Small intestine (tissue), 7 donors: ENCODE data around the gene DNAJC30. TPM values are rescaled to one million over a fixed set of nuclear protein-coding genes. Genes with fewer than 3 reads are reported as not detected.
A peak's percentile ranks its signal among the peaks of the same experiment; 100 is the strongest.
"Not testable (repeated sequence)": the region's sequence is repeated elsewhere in the genome, so short reads cannot be mapped to it uniquely, and the experiment has no call there.

Source experiments
- DNase-seq, 2 donors: peaks; one replicate each; pipeline versions ENCODE4 v3.0.0 to v3.0.0-alpha.2; 2013
- FAIRE-seq: peaks from 2 replicates; lab custom pipeline; 2012; peaks lifted over from hg19 to GRCh38; lab: Jason Lieb, UNC
- H3K27ac ChIP-seq, 3 donors: one replicate each; pipeline ENCODE4 v1.5.1; 2013; ENCODE audit warnings: low read length in 2 of 3, mild to moderate bottlenecking in 2 of 3, control low read depth in 1 of 3, inconsistent platforms in 1 of 3, low read depth in 1 of 3, moderate library complexity in 1 of 3
- H3K27me3 ChIP-seq, 3 donors: one replicate each; pipeline ENCODE4 v1.6.1; 2013; ENCODE audit warnings: low read length in 3 of 3, inconsistent platforms in 1 of 3; ENCODE audit not compliant: control insufficient read depth in 3 of 3, insufficient read depth in 3 of 3
- H3K36me3 ChIP-seq, 3 donors: one replicate each; pipeline ENCODE4 v1.6.1; 2013; ENCODE audit warnings: low read length in 3 of 3, inconsistent platforms in 1 of 3, low read depth in 1 of 3, mild to moderate bottlenecking in 1 of 3, moderate library complexity in 1 of 3; ENCODE audit not compliant: control insufficient read depth in 3 of 3, insufficient read depth in 2 of 3
- H3K4me1 ChIP-seq, 3 donors: one replicate each; pipeline ENCODE4 v1.6.1; 2013; ENCODE audit warnings: low read length in 2 of 3, inconsistent platforms in 1 of 3, low read depth in 1 of 3, mild to moderate bottlenecking in 1 of 3, moderate library complexity in 1 of 3; ENCODE audit not compliant: control insufficient read depth in 3 of 3, insufficient read depth in 2 of 3
- H3K4me3 ChIP-seq, 3 donors: one replicate each; pipeline ENCODE4 v1.5.1; 2013; ENCODE audit warnings: low read length in 3 of 3, control low read depth in 1 of 3, inconsistent platforms in 1 of 3, low read depth in 1 of 3, mild to moderate bottlenecking in 1 of 3, moderate library complexity in 1 of 3
- H3K9me3 ChIP-seq, 2 donors: one replicate each; pipeline ENCODE4 v1.6.1; 2013; ENCODE audit warnings: low read depth in 1 of 2, low read length in 1 of 2; ENCODE audit not compliant: control insufficient read depth in 2 of 2, insufficient read depth in 1 of 2
- WGBS, 3 donors: extraction: QIAGEN DNeasy Blood & Tissue Kit; methylation state at CpG; one replicate each; pipeline ENCODE4 v1.1.7; 2013; 5-methylcytosine and 5-hydroxymethylcytosine counted together
- polyA plus RNA-seq, 4 donors: library from polyadenylated mRNA; stranded (reverse) in 3 of 4; unstranded in 1 of 4; fragments of 200-250 nt in 3 of 4; fragments of 120-200 nt in 1 of 4; gene quantifications; one replicate each; pipeline versions ENCODE4 v1.2.1 to v1.2.3, GENCODE V29; 2013
- donor health status: healthy with polysubstance abuse.
- donor health status: control.
- donor health status: control.
- donor health status: Bipolar disorder and iron deficiency.
- donor health status: healthy.

DNAJC30 gene
- polyA plus RNA-seq, 4 donors = 6.0 to 10.4 (median 7.8) TPM

GRCh38 chr7:73722785-73723184 lies 39.5 kb upstream of the DNAJC30 start:
- FAIRE-seq = no peak
- H3K36me3 ChIP-seq = no peaks in the 10 kb centered on the region
- 62 to 73% (median 65%) methylated on average over 6 of the region's 6 CpGs for WGBS, 3 donors

DNA sequence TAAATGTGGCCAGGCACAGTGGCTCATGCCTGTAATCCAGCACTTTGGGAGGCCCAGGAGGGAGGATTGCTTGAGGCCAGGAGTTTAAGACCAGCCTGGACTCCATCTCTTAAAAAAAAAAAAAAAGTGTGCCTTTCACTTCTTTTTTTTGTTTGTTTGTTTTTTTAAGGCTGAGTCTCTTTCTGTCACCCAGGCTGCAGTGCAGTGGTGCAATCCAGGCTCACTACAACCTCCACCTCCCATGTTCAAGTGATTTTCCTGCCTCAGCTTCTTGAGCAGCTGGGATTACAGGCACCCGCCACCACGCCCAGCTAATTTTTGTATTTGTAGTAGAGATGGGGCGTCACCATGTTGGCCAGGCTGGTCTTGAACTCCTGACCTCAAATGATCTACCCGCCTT lies 38.9 kb upstream of the DNAJC30 start:
- 25 to 65% (median 55%) methylated on average over 4 of the region's 4 CpGs for WGBS, 3 donors
- not testable (repeated sequence) for H3K9me3 ChIP-seq, H3K4me3 ChIP-seq, FAIRE-seq, H3K27ac ChIP-seq, DNase-seq, H3K36me3 ChIP-seq, H3K27me3 ChIP-seq
- peaks cover 0 to 21% (median 0%) of the 10 kb centered on the region in 3 donors for H3K4me1 ChIP-seq

More at GRCh38 chr7:73722785-73723184, 39.5 kb upstream of the DNAJC30 start:
- Histone ChIP-seq H3K4me1 (peaks cover 0 to 15% (median 0%) of the 10 kb centered on the region in 3 donors), H3K27ac (no peak overlapping the region), H3K27me3 (peaks cover 0 to 4% (median 0%) of the 10 kb centered on the region in 3 donors), H3K9me3 (no peaks in the 10 kb centered on the region), H3K4me3 (no peak overlapping the region)
- no peak for DNase-seq

GRCh38 chr7:73721377-73721817 lies 38.1 kb upstream of the DNAJC30 start:
- no peaks in the 10 kb centered on the region for H3K9me3 ChIP-seq
- no peak overlapping the region for H3K27ac ChIP-seq
- peaks cover 0 to 7% (median 0%) of the 10 kb centered on the region in 3 donors for H3K36me3 ChIP-seq
- peaks cover 0 to 29% (median 3%) of the 10 kb centered on the region in 3 donors for H3K4me1 ChIP-seq
- WGBS, 3 donors = 25 to 57% (median 44%) methylated on average over 3 of the region's 3 CpGs
- no peak overlapping the region for H3K4me3 ChIP-seq
- FAIRE-seq (no peak), DNase-seq (no peak)
- peaks cover 0 to 4% (median 0%) of the 10 kb centered on the region in 3 donors for H3K27me3 ChIP-seq

DNA sequence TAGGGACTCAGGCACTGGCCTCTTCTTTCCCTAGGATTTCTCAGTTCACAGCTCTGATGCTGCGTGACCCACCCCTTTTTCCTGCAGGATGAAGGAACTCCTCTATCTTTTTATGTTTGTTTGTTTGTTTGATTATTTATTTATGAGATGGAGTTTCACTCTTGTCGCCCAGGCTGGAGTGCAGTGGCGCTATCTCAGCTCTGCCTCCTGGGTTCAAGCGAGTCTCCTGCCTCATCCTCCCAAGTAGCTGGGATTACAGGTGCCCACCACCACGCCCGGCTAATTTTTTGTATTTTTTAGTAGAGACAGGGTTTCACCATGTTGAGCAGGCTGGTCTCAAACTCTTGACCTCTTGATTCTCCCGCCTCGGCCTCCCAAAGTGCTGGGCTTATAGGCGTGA lies 37.2 kb upstream of the DNAJC30 start:
- not testable (repeated sequence) for DNase-seq, H3K36me3 ChIP-seq, FAIRE-seq, H3K9me3 ChIP-seq, H3K4me3 ChIP-seq, H3K27me3 ChIP-seq, H3K27ac ChIP-seq
- H3K4me1 ChIP-seq = peaks cover 0 to 38% (median 4%) of the 10 kb centered on the region in 3 donors
- WGBS, 3 donors = 93 to 96% (median 94%) methylated on average over 9 of the region's 9 CpGs

GRCh38 chr7:73719806-73720169 lies 36.5 kb upstream of the DNAJC30 start:
- DNase-seq = no peak
- Histone ChIP-seq H3K36me3 (peaks cover 0 to 15% (median 0%) of the 10 kb centered on the region in 3 donors), H3K27me3 (peaks cover 0 to 4% (median 0%) of the 10 kb centered on the region in 3 donors), H3K4me3 (peak overlapping the region in 1 of 3 donors; percentile 41), H3K9me3 (no peaks in the 10 kb centered on the region), H3K4me1 (peaks cover 0 to 43% (median 4%) of the 10 kb centered on the region in 3 donors), H3K27ac (no peak overlapping the region)
- no peak for FAIRE-seq
- WGBS, 3 donors = 9 to 12% (median 9%) methylated on average over 12 to 16 of the region's 16 CpGs

DNA sequence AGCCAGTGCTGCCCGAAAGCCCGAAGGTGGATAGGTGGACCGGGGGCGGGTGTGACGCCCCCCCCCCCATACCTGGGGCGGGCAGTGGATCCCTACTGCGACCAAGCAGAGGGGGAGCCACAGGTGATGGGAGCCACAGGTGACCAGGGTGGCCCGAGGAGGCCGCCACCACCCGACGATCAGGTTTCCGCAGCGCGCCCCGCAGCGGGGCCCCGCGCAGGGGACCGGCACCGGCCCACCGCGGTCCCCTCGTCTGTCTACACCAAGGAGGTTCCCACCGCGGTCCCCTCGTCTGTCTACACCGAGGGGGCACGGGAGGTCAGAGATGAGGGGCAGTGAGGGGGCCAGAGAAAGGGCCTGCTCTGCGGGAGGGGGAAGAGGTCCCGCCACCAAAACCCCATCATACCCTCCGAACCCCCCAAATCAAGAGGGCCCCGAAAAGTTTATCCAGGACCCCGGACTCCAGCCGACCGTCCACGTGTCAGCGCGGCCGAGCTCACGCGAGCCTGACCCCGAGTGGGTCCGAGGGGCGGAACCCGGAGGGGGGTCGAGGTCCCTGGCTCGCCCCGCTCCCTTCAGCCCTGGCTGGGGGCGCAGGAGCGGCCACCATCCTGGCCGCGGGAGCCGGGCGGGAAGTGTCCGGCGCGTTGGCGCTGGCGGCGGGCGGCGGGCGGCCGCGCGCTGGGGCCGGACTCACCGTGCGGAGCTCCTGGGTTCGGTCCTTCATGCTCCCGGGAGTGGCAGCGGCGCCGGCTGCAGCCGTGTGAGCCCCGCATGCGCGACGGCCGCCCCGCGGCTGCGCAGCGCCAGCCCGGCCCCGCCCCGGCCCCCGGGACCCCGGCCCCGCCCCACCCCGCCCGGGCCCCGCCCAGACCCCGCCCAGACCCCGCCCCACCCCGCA lies 35.9 kb upstream of the DNAJC30 start, which contains the start of gene STX1A:
Gene STX1A (minus strand): TSS at position 765 of the 901 bp plus-strand sequence. CDS start 38 bp downstream, at position 727.
- 1 to 2% (median 1%) methylated on average over 33 to 96 of the region's 96 CpGs for WGBS, 3 donors
- peaks cover 0 to 21% (median 0%) of the 10 kb centered on the region in 3 donors for H3K36me3 ChIP-seq
- H3K4me1 ChIP-seq = peaks cover 0 to 46% (median 4%) of the 10 kb centered on the region in 3 donors
- peak within 1 kb of the TSS; percentile 62 to 79 (median 75) for H3K4me3 ChIP-seq
- H3K9me3 ChIP-seq = no peaks in the 10 kb centered on the region
- peak within 1 kb of the TSS in 1 of 3 donors; percentile 41 for H3K27ac ChIP-seq
- peaks cover 0 to 4% (median 0%) of the 10 kb centered on the region in 3 donors for H3K27me3 ChIP-seq
- FAIRE-seq = no peak
- peak; percentile 72 to 87 for DNase-seq

- Histone ChIP-seq H3K4me1 (peaks cover 0 to 46% (median 4%) of the 10 kb centered on the region in 3 donors), H3K27me3 (peaks cover 0 to 4% (median 0%) of the 10 kb centered on the region in 3 donors), H3K4me3 (peak overlapping the region in 2 of 3 donors; percentile 75 to 79), H3K9me3 (no peaks in the 10 kb centered on the region), H3K27ac (peak overlapping the region in 1 of 3 donors; percentile 33), H3K36me3 (peaks cover 0 to 27% (median 0%) of the 10 kb centered on the region in 3 donors)
- FAIRE-seq = no peak
- DNase-seq = no peak
- WGBS, 3 donors = 31 to 42% (median 33%) methylated on average over 8 to 9 of the region's 9 CpGs
Measured at GRCh38 chr7:73718438-73718881, 35.2 kb upstream of the DNAJC30 start.

DNA sequence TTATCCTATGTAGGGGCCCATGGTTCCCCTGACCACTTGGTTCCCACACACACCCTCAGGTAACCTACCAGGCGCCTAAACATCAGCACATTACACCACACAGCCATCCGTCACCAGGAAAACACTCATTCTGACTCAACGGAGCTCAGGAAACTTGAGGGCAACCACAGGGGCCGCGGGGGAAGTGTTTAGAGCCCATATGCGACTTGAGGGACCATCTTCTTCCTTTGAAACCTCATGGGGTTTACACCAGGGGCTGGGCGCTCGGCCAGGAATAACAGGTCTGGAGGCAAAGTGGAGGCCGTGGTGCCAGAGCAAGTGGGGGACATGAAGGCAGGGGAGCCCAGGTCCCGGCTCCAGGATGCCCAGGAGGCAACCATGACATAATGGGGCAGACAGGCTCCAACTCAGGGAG lies 34.7 kb upstream of the DNAJC30 start:
- Histone ChIP-seq H3K27me3 (peaks cover 0 to 4% (median 0%) of the 10 kb centered on the region in 3 donors), H3K27ac (no peak overlapping the region), H3K9me3 (no peaks in the 10 kb centered on the region), H3K36me3 (peaks cover 0 to 31% (median 0%) of the 10 kb centered on the region in 3 donors), H3K4me1 (peaks cover 0 to 46% (median 4%) of the 10 kb centered on the region in 3 donors), H3K4me3 (peak overlapping the region in 1 of 3 donors; percentile 79)
- FAIRE-seq (no peak), DNase-seq (peak in 1 of 2 donors; percentile 49)
- 57 to 78% (median 60%) methylated on average over 10 of the region's 10 CpGs for WGBS, 3 donors
